ENCODE results near the gene HERC4. TPM values are rescaled to one million over a fixed set of nuclear protein-coding genes. Genes with fewer than 3 reads are reported as not detected.
"Not testable (repeated sequence)": the region's sequence is repeated elsewhere in the genome, so short reads cannot be mapped to it uniquely, and the experiment has no call there.

Gene HERC4
- total RNA-seq, 1 donor from 2014 or later = 59.4 TPM

DNA sequence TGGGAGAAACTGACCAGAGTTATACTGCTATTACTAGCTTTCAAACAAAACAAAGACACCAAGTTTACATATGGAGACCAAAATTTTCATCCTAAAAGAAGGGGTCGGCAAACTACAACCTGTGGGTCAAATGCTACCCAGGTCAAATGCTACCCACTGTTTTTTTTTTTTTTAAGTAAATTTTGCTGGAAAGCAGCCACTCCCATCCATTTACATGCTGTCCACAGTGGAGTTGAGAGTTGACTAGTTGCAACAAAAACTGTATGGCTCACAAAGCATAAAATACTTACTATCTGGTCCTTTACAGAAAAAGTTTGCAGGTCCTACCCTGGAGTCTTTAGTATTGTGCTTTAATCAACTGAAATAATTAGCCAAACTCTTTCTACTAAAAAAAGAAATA lies 99.2 kb downstream of the HERC4 start:
- H3K36me3 Mint-ChIP-seq (ENCODE audit: unreplicated experiment) = peaks cover 63% of the 10 kb centered on the region
- no peaks in the 10 kb centered on the region for H3K27me3 Mint-ChIP-seq (ENCODE audit: unreplicated experiment)
- peaks cover 6% of the 10 kb centered on the region for H3K9me3 Mint-ChIP-seq (ENCODE audit: unreplicated experiment)
- H3K4me1 Mint-ChIP-seq (ENCODE audit: unreplicated experiment) = peaks cover 5% of the 10 kb centered on the region
- no peak for DNase-seq (ENCODE audit: extremely low spot score, unreplicated experiment)
- TF ChIP-seq, protein P1, sequence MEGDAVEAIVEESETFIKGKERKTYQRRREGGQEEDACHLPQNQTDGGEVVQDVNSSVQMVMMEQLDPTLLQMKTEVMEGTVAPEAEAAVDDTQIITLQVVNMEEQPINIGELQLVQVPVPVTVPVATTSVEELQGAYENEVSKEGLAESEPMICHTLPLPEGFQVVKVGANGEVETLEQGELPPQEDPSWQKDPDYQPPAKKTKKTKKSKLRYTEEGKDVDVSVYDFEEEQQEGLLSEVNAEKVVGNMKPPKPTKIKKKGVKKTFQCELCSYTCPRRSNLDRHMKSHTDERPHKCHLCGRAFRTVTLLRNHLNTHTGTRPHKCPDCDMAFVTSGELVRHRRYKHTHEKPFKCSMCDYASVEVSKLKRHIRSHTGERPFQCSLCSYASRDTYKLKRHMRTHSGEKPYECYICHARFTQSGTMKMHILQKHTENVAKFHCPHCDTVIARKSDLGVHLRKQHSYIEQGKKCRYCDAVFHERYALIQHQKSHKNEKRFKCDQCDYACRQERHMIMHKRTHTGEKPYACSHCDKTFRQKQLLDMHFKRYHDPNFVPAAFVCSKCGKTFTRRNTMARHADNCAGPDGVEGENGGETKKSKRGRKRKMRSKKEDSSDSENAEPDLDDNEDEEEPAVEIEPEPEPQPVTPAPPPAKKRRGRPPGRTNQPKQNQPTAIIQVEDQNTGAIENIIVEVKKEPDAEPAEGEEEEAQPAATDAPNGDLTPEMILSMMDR (IDR thresholded peaks at IDR 0.05) = no peak
- no peak overlapping the region for H3K4me3 Mint-ChIP-seq (ENCODE audit: unreplicated experiment)
- H3K27ac Mint-ChIP-seq (ENCODE audit: unreplicated experiment) = no peak overlapping the region

DNA sequence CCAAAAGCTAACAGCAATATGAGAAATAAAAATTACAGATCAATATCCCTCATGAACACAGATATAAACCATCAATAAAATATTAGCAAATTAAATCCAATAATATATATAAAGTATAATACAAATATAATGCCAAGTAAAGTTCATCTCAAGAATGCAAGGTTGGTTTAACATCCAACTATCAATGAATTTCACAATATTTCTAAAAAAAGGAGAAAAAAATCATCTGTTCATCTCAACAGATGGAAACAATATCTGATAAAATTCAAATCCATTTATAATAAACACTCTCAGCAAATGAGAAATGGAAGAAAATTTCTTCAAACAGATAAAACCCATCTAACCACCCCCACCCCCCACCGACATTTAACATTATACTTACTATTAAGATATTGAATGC lies 103.8 kb downstream of the HERC4 start:
- no peak overlapping the region for H3K4me3 Mint-ChIP-seq (ENCODE audit: unreplicated experiment)
- TF ChIP-seq, protein P1 (IDR thresholded peaks at IDR 0.05) = no peak
- H3K27ac Mint-ChIP-seq (ENCODE audit: unreplicated experiment) = no peak overlapping the region
- DNase-seq (ENCODE audit: extremely low spot score, unreplicated experiment) = no peak
- H3K9me3 Mint-ChIP-seq (ENCODE audit: unreplicated experiment) = peaks cover 17% of the 10 kb centered on the region
- H3K27me3 Mint-ChIP-seq (ENCODE audit: unreplicated experiment) = no peaks in the 10 kb centered on the region
- peaks cover 4% of the 10 kb centered on the region for H3K4me1 Mint-ChIP-seq (ENCODE audit: unreplicated experiment)
- peaks cover 67% of the 10 kb centered on the region for H3K36me3 Mint-ChIP-seq (ENCODE audit: unreplicated experiment)

DNA sequence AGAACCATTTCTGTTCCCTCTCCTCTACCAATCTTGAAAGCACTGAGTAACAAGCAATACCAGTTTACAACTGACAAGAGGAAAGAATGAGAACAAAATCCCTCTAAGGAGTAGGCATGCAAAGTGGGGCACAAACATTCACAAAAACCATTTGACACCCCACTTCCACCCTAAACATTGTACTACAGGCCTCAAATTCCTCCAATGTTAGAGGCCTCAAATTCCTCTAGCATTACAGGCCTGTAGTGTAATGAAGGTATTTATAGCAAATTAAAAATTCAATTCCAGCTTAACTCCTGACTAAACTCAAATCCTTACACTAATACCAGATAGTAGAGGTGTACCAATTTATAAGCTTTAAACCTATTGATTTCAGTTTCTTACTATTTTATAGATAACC lies 105.2 kb downstream of the HERC4 start:
- no peak for DNase-seq (ENCODE audit: extremely low spot score, unreplicated experiment)
- TF ChIP-seq, protein P1 (IDR thresholded peaks at IDR 0.05) = no peak
- no peaks in the 10 kb centered on the region for H3K27me3 Mint-ChIP-seq (ENCODE audit: unreplicated experiment)
- peaks cover 2% of the 10 kb centered on the region for H3K4me1 Mint-ChIP-seq (ENCODE audit: unreplicated experiment)
- H3K27ac Mint-ChIP-seq (ENCODE audit: unreplicated experiment) = no peak overlapping the region
- peaks cover 67% of the 10 kb centered on the region for H3K36me3 Mint-ChIP-seq (ENCODE audit: unreplicated experiment)
- peaks cover 17% of the 10 kb centered on the region for H3K9me3 Mint-ChIP-seq (ENCODE audit: unreplicated experiment)
- no peak overlapping the region for H3K4me3 Mint-ChIP-seq (ENCODE audit: unreplicated experiment)

DNA sequence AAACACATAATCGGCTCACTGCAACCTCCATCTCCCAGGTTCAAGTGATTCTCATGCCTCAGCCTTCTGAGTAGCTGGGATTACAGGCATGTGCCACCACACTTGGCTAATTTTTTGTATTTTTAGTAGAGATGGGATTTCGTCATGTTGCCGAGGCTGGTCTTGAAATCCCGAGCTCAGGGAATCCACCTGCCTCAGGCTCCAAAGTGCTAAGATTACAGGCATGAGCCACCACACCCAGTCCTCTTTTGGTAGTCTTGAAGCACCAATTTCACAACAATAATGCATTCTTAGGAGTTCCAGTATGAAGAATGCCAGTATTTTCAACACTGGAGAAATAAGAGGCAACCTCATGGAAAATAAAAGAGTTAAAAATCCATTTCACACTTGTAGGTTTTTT lies 109.0 kb downstream of the HERC4 start:
- not testable (repeated sequence) for DNase-seq (ENCODE audit: extremely low spot score, unreplicated experiment); H3K27ac Mint-ChIP-seq (ENCODE audit: unreplicated experiment); H3K27me3 Mint-ChIP-seq (ENCODE audit: unreplicated experiment); H3K4me1 Mint-ChIP-seq (ENCODE audit: unreplicated experiment); H3K4me3 Mint-ChIP-seq (ENCODE audit: unreplicated experiment)
- Mint-ChIP-seq H3K9me3 (ENCODE audit: unreplicated experiment) (peaks cover 10% of the 10 kb centered on the region), H3K36me3 (ENCODE audit: unreplicated experiment) (peaks cover 51% of the 10 kb centered on the region)

DNA sequence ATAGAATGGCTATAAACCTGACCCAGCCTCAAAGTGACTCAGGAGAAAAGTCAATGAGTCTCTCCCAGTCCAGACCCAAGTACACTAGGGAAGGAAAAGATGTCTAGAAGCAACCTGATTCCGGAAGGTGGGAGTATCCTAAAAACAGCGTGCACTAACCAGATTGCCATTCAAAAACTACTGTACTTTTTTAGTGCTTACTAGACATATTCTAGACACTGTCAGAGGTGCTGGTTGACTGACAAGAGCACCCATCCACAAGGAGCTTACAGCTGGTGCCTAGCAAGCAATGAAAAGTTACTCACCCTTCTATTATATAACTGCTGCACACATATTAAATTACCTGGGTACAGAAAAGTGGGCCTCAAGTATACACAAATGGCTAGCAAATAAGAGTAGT lies 109.6 kb downstream of the HERC4 start:
- TF ChIP-seq, protein P1 (IDR thresholded peaks at IDR 0.05) = no peak
- no peaks in the 10 kb centered on the region for H3K27me3 Mint-ChIP-seq (ENCODE audit: unreplicated experiment)
- H3K36me3 Mint-ChIP-seq (ENCODE audit: unreplicated experiment) = peaks cover 52% of the 10 kb centered on the region
- H3K4me1 Mint-ChIP-seq (ENCODE audit: unreplicated experiment) = peaks cover 2% of the 10 kb centered on the region
- H3K4me3 Mint-ChIP-seq (ENCODE audit: unreplicated experiment) = no peak overlapping the region
- no peak for DNase-seq (ENCODE audit: extremely low spot score, unreplicated experiment)
- no peak overlapping the region for H3K27ac Mint-ChIP-seq (ENCODE audit: unreplicated experiment)
- peaks cover 6% of the 10 kb centered on the region for H3K9me3 Mint-ChIP-seq (ENCODE audit: unreplicated experiment)

All from osteocyte (in vitro differentiated cells).